Measurements from ENCODE around the gene TMEM184B.
"Not testable (repeated sequence)": the region's sequence is repeated elsewhere in the genome, so short reads cannot be mapped to it uniquely, and the experiment has no call there.

Gene TMEM184B

DNA sequence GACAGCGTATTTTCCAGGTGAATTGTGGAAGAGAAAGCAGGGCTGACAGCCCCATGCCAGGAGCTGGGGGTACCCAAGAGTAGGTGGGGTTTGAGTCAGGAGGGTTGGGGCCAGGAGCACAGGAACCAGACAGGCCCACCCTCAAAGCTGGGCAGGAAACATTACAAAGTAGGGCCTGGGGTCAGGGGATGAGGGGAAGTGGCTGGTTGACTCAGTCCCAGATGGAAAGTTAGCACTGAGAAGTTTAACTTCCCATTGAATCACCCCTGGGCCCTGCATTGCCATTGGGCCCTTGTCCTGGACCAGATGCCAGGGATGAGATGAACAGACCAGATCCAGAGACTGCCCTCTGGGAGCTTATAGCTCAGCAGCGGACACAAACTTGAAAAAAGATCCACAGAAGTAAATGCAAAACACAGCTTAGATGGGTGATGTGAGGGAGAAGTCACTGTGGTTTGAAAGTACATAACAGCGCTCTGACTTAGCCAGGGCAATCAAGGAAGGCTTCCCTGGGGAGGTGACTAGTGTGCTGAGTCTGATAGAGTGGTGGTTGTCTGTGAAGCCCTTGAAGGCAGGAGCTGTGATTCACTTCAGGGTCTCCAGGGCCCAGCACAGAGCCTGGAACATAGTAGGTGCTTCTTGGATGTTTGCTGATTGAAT lies 68.8 kb downstream of the TMEM184B start:
- no peak for DNase-seq (ENCODE audit: low read depth)

DNA sequence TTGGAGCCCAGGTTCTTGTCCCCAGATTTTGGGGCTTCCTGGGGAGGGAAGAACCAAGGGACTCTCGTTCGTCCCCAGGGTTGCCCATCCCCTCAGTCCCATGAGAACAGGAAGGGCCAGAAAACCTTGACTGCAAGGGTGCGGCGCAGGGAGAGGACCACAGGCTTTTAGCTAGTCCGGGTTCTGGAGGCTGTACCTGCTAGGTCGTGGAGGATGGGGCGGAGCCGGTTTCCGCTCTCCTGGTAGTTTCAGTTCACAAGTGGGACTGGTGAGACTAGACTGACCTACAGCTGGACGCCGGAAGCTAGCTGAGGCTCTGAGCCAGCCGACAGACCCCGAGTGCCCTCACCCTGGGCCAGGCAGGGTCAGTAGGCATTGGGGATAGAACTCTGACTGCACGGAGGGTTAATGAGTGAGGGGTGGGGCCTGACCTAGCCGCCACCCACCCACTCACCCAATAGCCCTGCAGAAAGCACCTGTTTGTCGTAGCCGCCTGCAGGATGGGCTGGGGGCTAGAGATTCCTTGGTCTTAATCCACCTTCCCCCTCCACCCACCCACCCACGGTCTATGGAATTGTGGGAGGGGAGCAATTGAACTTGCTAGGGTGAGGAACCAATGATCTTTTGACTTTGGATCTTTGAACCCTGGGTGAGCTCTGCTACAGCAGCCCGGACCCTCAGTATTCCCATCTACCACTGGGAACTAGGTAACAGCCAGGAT lies 69.6 kb downstream of the TMEM184B start:
- DNase-seq (ENCODE audit: low read depth), result no peak

DNA sequence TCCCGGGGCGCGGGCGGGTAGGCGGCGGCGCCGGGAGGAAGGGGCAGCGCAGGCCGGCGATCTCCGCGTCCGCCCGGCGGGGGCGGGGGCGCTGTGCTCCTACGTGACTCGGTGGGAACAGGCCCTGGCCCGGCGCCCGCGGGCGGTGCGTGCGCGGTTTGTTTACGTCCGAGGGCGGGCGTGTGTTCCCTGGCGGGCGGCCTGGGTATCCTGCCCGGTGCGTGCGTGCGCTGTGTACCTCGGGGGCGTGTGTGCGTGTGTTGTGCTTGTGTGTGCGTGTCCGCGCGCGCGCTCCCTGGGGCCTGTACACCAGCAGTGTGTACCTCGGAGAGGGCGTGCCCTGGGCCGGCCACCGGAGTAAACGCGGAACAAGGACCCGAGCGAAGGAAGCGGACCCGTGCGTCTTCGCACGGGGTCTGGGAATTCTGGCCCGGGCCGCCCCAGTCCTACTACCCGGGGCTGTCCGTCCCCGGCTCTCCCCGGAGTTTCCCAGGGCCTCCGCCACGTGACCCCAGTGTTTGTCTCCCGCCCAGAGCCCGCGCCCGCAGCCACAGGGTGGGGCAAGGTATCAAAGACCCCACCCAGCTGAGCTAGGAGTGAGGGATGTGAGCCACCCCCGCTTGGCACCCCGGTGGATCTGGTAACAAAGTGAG lies 70.2 kb downstream of the TMEM184B start:
- no peak for DNase-seq (ENCODE audit: low read depth)

DNA sequence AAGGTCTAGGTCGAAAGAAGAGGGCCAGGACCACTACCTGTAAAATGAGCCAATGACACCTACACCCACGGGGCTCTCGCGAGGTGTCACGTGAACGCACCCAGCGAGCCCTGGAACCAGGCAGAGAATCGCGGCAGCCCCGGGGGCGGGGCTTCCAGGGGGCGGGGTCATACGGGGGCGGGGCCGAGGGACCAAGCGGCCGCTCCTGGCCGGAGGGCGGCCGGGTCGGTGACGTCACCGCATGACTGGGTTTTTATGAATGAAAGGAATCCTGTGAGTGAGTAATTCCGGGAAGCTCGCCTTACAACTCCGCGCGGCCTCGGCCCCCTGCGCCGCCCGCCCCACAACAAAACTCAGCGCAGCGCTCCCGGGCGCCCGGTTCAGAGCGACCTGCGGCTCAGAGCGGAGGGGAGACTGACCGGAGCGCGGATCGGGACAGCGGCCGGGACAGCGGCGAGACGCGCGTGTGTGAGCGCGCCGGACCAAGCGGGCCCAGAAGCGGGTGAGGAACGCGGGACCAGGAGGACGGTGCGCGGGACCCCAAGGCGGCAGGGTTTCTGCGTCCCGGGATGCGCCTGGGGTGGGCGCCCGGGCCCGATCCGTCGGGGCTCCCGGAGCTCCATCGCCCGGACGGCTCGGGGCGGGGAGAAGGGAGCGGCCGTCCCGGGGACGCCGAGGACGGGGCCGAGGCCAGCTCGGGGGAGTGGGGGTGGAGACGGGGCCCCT lies 70.9 kb downstream of the TMEM184B start, which contains the start of gene MAFF:
Gene MAFF, plus strand, starts transcription at position 284 of the 726 bp plus-strand sequence. CDS start 11,860 bp downstream, outside the sequence.
- peak; percentile 84 for DNase-seq (ENCODE audit: low read depth)

DNA sequence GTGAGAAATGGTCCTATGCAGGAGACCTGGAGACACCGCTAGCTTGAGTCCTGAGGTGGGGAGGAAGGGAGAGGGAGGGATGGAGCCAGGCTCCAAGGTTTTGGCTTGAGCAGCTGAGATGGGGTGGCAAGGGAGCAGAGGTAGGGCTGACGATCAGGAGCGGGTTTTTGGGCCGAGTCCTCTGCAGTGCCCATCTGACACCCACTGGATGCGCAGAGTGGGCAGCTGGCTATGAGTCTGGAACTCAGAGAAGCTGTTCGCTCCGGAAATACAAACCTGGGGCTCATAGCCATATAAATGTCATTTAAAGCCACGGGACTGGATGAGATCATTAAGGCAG lies 71.5 kb downstream of the TMEM184B start:
- DNase-seq (ENCODE audit: low read depth), result no peak

DNA sequence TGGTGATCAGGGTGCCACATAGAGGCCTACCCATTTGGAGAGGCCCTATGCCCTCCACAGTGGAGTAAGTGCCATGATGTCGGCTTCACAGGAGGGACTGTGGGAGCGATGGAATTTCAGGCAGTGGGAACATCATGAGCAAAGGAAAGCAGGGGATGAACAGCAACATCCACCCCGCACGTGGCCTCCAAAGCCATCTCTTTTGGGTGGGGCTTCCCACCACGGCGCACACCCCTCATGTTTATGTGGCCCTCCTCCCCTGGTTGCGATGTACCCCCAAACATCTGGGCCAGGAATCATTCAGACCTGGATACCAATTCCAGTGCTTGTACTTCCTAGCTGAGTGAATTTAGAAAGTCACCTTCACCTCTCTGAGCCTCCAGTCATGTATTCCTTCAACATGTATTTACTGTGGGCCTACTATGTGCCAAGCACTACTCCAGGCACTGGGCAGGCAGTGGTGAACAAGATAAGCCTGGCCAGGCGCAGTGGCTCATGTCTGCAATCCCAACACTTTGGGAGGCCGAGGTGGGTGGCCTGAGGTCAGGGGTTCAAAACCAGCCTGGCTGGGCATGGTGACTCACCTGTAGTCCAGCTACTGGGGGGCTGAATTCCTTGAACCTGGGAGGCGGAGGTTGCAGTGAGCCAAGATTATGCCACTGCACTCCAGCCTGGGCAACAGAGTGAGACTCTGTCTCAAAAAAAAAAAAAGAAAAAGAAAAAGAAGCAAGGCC lies 72.8 kb downstream of the TMEM184B start:
- no peak for DNase-seq (ENCODE audit: low read depth)

DNA sequence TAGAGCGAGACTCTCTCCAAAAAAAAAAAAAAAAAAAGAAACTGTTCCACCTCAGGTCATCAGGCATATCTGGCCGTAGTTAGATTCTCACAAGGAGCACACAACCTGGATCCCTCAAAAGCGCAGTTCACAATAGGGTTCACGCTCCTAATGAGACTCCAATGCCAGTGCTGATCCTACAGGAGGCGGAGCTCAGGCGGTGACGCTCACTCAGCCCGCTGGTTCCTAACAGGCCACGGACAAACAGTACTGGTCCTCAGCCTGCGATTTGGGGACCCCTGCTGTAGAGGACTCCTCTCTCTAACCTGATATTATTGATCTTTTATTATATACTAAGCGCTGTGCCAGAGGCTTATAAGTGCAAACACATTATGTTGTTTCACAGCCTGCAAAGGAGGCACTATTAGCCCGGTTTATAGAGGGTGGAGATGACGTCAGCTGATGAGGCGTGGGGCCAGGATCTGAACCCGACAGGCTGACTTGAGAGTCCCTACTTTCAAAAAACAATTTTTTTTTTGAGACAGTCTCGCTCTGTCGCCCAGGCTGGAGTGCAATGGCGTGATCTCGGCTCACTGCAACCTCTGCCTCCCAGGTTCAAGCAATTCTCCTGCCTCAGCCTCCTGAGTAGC lies 75.9 kb downstream of the TMEM184B start:
- no peak for DNase-seq (ENCODE audit: low read depth)

DNA sequence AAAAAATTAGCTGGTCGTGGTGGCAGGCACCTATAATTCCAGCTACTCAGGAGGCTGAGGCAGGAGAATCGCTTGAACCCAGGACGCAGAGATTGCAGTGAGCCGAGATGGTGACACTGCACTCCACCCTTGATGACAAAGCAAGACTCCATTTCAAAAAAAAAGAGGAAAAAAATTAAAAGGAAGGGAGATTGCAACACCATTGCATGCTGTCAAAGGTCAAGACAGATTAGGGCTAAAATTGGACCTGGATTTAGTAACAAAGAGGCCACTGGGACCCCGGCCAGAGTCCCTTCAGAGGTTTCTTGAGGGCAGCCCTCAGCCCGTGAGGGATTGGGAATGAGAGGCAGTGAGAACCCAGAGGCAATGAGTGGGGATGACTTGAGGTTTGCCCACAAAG lies 79.2 kb downstream of the TMEM184B start:
- no peak for DNase-seq (ENCODE audit: low read depth)

DNA sequence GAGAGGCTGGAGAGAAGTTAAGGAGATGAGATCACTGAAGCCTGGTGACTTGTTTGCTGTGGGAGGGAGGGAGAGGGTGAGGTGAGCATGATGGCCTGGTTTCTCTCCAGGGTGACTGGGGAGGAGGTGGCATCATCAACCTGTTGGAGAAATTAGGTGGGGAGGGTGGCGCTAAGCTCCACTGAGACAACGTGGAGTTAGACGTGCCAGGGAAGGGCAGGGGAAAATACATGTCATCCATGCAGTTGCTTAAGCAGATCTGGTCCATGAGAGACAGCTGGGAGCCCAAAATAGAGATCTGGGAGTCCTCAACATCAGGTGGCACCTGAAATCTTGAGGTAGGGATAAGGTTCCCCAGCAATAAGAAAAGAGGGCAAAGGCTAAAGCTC lies 80.3 kb downstream of the TMEM184B start:
- no peak for DNase-seq (ENCODE audit: low read depth)

DNA sequence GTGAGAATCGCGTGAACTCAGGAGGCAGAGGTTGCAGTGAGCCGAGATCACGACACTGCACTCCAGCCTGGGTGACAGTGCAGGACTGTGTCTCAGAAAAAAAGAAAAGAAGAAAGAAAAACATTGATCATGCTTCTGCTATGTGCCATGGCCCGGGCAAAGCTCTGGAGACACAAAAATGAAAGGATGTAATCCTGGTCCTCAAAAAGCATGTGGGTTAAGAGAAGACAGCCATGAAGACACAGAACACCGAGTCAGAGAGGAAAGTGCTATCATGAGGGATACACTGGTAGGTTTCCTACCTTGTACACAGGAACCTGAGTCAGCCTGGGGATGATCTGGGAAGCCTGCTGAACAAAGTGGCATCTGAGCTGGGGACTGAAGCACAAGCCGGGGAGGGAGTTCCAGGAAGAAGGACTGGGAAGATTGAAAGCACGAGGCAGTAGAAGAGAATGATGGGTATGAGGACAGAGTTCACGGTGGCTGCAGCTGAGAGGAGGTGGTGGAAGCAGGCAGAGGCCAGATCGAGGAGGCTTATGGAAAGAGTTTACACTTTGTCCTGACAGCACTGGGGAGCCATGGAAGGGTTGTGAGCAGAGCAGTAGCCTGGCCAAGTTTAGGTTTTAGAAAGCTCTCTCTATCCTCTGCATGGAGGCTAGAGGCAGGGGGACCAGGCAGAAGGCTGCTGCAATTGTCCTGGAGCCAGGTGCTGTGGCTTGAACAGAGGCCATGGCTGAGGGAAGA lies 80.9 kb downstream of the TMEM184B start:
- DNase-seq (ENCODE audit: low read depth), result no peak

DNA sequence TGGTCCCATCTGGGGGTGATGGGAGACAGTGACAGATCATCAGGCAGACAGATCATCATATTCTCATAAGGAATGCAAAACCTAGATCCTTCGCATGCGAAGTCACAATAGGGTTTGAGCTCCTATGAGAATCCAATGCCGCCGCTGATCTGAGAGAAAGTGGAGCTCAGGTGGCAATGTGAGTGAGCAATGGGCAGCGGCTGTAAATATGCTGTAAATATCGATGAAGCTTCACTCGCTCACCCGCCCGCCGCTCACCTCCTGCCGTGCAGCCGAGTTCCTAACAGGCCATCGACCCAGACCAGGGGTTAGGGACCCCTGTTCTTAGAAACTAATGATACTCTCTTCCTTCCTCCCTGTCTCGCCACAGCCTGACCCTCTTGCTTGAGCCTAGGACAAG lies 81.8 kb downstream of the TMEM184B start:
- DNase-seq (ENCODE audit: low read depth), result no peak

DNA sequence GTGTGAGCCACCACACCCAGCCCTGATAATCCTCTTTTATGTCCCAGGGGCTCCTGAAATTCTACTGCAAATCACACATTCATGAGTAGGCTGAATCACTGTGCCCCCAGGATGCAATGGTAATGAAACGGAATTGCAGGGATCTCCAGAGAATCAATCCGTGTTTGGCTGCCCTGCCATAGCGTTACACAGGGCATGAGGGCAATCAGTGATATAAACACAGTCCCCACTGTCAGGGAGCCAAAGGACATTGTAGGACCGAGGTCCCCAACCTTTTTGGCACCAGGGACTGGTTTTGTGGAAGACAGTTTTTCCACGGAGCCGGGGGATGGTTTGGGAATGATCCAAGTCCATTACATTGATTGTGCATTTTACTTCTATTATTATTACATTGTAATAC lies 82.2 kb downstream of the TMEM184B start:
- DNase-seq (ENCODE audit: low read depth), result no peak

DNA sequence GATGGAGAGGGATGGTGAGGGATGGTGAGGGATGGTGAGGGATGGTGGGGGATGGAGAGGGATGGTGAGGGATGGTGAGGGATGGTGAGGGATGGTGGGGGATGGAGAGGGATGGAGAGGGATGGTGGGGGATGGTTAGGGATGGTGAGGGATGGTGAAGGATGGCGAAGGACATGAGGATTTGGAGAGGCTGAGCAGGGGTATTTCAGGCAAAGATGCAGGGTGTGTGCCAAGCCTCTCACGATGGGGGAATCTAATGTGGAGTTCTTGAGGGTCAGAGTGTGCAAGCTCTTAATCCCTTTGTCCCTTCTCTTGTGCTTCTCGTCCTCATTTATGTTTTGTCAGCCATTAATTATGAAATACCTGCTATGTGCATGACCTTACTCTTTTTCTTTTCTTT lies 83.7 kb downstream of the TMEM184B start:
- no peak for DNase-seq (ENCODE audit: low read depth)

DNA sequence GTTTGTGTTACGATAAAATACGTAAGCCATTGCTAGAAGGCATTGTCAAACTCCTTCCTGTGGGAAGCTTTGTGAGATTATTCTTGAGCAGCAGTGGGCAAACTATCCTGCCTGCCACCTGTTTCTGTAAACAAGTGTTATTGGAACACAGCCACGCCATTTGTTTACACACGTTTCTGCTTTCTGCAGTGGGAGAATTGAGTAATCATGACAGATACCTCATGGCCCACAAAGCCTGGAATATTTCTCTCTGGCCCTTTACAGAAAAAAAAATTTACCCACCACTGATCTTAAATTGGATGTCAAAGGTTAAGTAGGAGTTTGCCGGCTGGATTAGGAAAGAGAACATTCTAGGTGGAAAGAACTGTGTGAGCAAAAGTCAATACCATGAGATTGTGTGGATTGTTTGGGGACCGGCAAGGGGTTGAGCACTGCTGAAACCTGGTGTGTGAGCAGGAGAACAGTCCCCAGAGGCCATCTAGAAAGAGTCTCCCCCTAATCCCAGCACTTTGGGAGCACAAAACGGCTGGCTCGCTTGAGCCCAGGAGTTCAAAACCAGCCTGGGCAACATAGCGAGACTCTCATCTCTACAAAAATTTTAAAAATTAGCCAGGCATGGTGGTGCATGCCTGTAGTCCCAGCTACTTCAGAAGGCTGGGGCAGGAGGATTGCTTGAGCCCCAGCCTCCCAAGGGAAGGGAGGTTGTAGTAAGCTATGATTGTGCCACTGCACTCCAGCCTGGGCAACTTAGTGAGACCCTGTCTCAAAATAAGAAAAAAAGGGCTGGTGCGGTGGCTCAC lies 85.2 kb downstream of the TMEM184B start:
- no peak for DNase-seq (ENCODE audit: low read depth)

DNA sequence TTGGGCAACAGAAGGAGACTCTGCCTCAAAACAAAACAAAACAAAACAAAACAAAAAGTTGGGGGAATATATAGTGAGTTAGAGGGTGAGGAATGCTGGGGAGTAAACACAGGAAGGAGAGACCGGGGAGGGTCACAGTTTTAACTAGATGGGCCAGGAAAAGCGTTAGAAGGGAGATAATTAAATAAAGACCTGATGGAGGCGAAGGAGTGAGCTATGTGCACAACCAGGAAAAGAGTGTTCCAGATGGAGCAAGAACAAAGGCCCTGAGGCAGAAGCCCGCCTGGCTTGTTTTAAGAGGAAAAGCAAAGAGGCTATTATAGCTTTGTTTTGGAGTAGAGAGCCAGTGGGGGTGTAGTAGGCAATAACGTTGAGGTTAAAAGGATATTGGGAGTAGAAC lies 86.4 kb downstream of the TMEM184B start:
- DNase-seq (ENCODE audit: low read depth), result no peak

DNA sequence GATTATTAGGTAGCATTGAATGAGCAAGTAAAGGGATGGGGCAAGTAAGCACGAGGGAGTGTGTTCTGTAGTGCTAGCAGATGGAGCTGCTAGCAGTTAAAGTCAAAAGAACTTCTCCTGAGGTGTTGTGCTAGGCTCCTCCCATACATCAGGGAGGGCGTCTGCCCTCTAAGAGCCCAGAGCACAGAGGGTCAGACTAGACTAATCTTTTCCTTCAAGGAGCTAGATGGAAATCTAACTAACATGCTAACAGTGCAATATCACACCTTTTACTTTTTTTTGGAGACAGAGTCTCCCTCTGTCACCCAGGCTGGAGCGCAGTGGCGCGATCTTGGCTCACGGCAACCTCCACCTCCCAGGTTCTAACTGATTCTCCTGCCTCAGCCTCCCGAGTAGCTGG lies 88.0 kb downstream of the TMEM184B start:
- no peak for DNase-seq (ENCODE audit: low read depth)

DNA sequence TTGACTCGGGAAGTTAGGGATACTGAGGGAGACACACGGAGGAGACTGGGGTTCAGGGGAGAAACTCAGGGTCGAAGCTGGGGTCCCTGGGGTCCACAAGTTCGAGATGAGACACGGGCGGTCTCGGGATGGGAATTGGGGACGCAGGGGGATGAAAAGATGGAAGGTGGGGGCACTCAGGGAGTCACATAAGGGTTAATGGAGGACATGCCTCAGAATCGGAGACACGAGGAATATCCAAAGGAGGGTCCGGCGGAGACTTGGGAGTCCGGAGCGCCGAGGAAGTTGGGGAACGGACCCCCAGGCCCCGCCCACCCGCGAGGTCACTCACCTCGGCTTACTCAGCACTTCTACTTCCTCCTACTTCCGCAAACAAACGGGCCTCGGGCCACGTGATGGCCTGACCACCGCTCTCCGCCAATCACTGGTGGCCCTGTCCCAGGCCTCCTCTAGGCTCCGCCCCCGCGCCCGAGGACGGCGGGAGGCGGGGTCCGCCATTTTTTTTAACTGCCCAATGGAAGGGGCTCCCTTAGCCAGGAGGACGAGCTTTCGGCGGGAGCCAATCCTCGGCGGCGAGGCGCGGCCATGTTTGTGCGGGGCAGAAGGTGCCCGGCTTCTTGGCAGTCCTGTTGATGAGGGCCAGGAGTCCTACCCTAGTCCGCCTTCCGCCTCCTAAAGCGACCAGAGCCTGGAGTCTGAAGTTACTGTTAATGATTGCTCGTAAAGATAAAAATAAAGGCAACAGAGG lies 91.2 kb downstream of the TMEM184B start, which contains the start of gene PLA2G6:
Gene PLA2G6, minus strand, starts transcription at position 378 of the 748 bp plus-strand sequence. CDS start 12,404 bp downstream, outside the sequence.
- peak; percentile 95 for DNase-seq (ENCODE audit: low read depth)

DNA sequence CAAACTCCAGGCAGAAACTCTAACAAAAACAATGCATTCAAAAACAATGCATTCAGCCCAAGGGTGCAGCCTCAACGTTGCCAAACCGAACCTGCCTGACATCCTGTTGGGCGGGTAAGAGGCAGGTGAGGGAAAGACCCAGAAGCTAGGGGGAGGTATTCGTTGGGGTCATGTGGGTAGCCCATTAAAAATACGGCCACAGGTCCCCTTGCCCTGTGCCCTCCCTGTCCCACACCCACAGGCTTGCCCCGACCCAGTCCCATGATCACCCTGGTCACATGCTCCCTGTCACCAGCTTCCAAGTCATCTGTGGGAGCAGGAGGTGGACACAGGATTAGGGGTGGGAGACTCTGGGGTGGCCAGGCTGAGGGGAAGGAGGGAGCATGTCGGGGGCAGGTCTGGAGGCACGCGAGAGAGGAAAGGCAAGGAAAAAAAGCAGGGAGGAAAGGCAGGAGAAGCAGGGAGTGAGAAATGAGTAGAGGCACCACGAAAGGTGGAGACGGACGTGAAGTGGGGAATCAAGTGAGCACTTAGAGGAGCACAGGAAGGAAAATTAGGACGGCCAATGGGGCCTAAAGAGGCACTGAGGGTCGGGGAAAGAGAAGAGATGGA lies 91.9 kb downstream of the TMEM184B start:
- DNase-seq (ENCODE audit: low read depth), result no peak

DNA sequence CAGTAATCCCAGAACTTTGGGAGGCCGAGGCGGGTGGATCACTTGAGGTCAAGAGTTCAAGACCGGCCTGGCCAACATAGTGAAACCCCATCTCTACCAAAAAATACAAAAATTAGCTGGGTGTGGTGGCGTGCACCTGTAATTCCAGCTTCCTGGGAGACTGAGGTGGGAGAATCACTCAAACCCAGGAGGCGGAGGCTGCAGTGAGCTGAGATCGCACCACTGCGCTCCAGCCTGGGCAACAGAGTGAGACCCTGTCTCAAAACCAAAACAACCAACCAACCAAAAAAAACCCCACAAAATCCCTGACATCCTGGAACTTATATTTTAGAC lies 94.2 kb downstream of the TMEM184B start:
- not testable (repeated sequence) for DNase-seq (ENCODE audit: low read depth)
